H1 (cell line): ENCODE data around the gene GALNT17. TPM values are rescaled to one million over a fixed set of nuclear protein-coding genes. Genes with fewer than 3 reads are reported as not detected.

Experiments
- CTCF ChIA-PET: fragments of 300-600 bp; sonication (Branson Sonifier 250); formaldehyde crosslinking; loops from one replicate; lab custom pipeline; 2021; ENCODE audit not compliant: partially characterized antibody; lab: Charles Lee
- POLR2A ChIA-PET: fragments of 300-600 bp; sonication (Branson Sonifier 250); formaldehyde crosslinking; loops from one replicate; lab custom pipeline; 2021; ENCODE audit warnings: inconsistent platforms; ENCODE audit not compliant: partially characterized antibody; lab: Charles Lee
- DNase-seq, 2 experiments: peaks; one replicate each; pipeline versions ENCODE4 v3.0.0 to v3.0.0-alpha.2; 2010 to 2022; ENCODE audit warnings: low spot score in 2 of 2, low read depth in 1 of 2, mixed read lengths in 1 of 2
- FAIRE-seq: peaks from 2 replicates; lab custom pipeline; 2011; peaks lifted over from hg19 to GRCh38; lab: Jason Lieb, UNC
- H2AFZ ChIP-seq: 2 replicates; pipeline ENCODE4 v1.8.1; 2012; ENCODE audit warnings: low read length, inconsistent platforms
- H2AK5ac ChIP-seq: 2 replicates; pipeline ENCODE4 v1.6.1; 2013; ENCODE audit warnings: low read depth, low read length
- H2BK120ac ChIP-seq: replicated peaks from 2 replicates; pipeline ENCODE3; 2013; ENCODE audit warnings: low read depth, low read length, inconsistent platforms
- H2BK12ac ChIP-seq: 2 replicates; pipeline ENCODE4 v1.6.1; 2013; ENCODE audit warnings: low read depth, low read length
- H2BK15ac ChIP-seq: 2 replicates; pipeline ENCODE4 v1.6.1; 2013; ENCODE audit warnings: low read length
- H2BK20ac ChIP-seq: 2 replicates; pipeline ENCODE4 v1.6.1; 2013; ENCODE audit warnings: low read length
- H2BK5ac ChIP-seq: 2 replicates; pipeline ENCODE4 v1.6.1; 2013; ENCODE audit warnings: low read depth, low read length
- H3K14ac ChIP-seq: 2 replicates; pipeline ENCODE4 v1.6.1; 2013; ENCODE audit warnings: inconsistent platforms; ENCODE audit not compliant: insufficient read length
- H3K18ac ChIP-seq: 2 replicates; pipeline ENCODE4 v1.6.1; 2013; ENCODE audit warnings: low read length; ENCODE audit errors: extremely low read depth
- H3K23ac ChIP-seq: 2 replicates; pipeline ENCODE4 v1.6.1; 2013; ENCODE audit warnings: inconsistent platforms; ENCODE audit not compliant: insufficient read length
- H3K23me2 ChIP-seq: 2 replicates; pipeline ENCODE4 v1.6.1; 2013; ENCODE audit warnings: low read depth, low read length
- H3K27ac ChIP-seq: 2 replicates; pipeline ENCODE4 v1.6.1; 2011; ENCODE audit warnings: low read depth, low read length, inconsistent platforms
- H3K27me3 ChIP-seq, 4 experiments: replicated peaks in 1 of 4; 1 replicate in 1 of 4; 2 replicates in 3 of 4; pipeline versions ENCODE4 v1.6.1 to v1.8.1; 2011 to 2013; ENCODE audit warnings: low read length in 3 of 4, mild to moderate bottlenecking in 3 of 4, inconsistent platforms in 2 of 4, mixed read lengths in 2 of 4, moderate library complexity in 1 of 4; ENCODE audit not compliant: control insufficient read depth in 3 of 4, insufficient read depth in 3 of 4; ENCODE audit errors: extremely low read depth in 1 of 4
- H3K36me3 ChIP-seq, 4 experiments: 2 replicates each; pipeline versions ENCODE4 v1.6.1 to v1.8.1; 2011 to 2013; ENCODE audit warnings: mild to moderate bottlenecking in 4 of 4, low read length in 3 of 4, moderate library complexity in 2 of 4, control low read depth in 1 of 4, inconsistent platforms in 1 of 4; ENCODE audit not compliant: insufficient read depth in 4 of 4, control insufficient read depth in 2 of 4
- H3K4ac ChIP-seq: replicated peaks from 2 replicates; pipeline ENCODE3; 2013; ENCODE audit warnings: low read length, low read depth, mixed read lengths, inconsistent platforms; ENCODE audit not compliant: insufficient read length
- H3K4me1 ChIP-seq, 4 experiments: replicated peaks in 1 of 4; 1 replicate in 1 of 4; 2 replicates in 3 of 4; pipeline versions ENCODE4 v1.6.1 to v1.8.1; 2011 to 2013; ENCODE audit warnings: low read length in 3 of 4, inconsistent platforms in 2 of 4, mixed read lengths in 1 of 4; ENCODE audit not compliant: insufficient read depth in 4 of 4, control insufficient read depth in 3 of 4
- H3K4me2 ChIP-seq, 2 experiments: 2 replicates each; pipeline versions ENCODE4 v1.6.1 to v1.8.1; 2011 to 2013; ENCODE audit warnings: low read depth in 2 of 2, low read length in 2 of 2, control low read depth in 1 of 2, inconsistent platforms in 1 of 2, mild to moderate bottlenecking in 1 of 2; ENCODE audit not compliant: insufficient read depth in 1 of 2
- H3K4me3 ChIP-seq, 4 experiments: fragments of 200-600, 300-600 bp in 1 of 4; sonication (generic), shearing (Covaris generic), sonication (Bioruptor Twin) in 1 of 4; 2 replicates each; pipeline versions ENCODE4 v1.5.1 to v1.8.1; 2011 to 2016; ENCODE audit warnings: low read length in 4 of 4, low read depth in 3 of 4, control low read depth in 2 of 4, inconsistent platforms in 2 of 4, mild to moderate bottlenecking in 2 of 4, mixed read lengths in 1 of 4, moderate library complexity in 1 of 4; ENCODE audit not compliant: insufficient read depth in 2 of 4; ENCODE audit errors: extremely low read depth in 1 of 4
- H3K56ac ChIP-seq: replicated peaks from 2 replicates; pipeline ENCODE3; 2013; ENCODE audit warnings: low read depth, mild to moderate bottlenecking, mixed read lengths, low read length, inconsistent platforms; ENCODE audit not compliant: insufficient read length
- H3K79me1 ChIP-seq: 2 replicates; pipeline ENCODE4 v1.6.1; 2013; ENCODE audit warnings: low read depth, low read length, control low read depth
- H3K79me2 ChIP-seq, 2 experiments: 2 replicates each; pipeline versions ENCODE4 v1.6.1 to v1.8.1; 2012 to 2013; ENCODE audit warnings: low read length in 2 of 2, mild to moderate bottlenecking in 2 of 2, inconsistent platforms in 1 of 2; ENCODE audit not compliant: insufficient read depth in 2 of 2, control insufficient read depth in 1 of 2
- H3K9ac ChIP-seq, 4 experiments: replicated peaks in 1 of 4; 1 replicate in 1 of 4; 2 replicates in 3 of 4; pipeline versions ENCODE4 v1.6.1 to v1.8.1; 2011 to 2013; ENCODE audit warnings: low read depth in 3 of 4, low read length in 3 of 4, control low read depth in 2 of 4, mild to moderate bottlenecking in 2 of 4, moderate library complexity in 2 of 4, inconsistent platforms in 1 of 4; ENCODE audit errors: extremely low read depth in 1 of 4
- H3K9me3 ChIP-seq, 2 experiments: 2 replicates each; pipeline versions ENCODE4 v1.6.1 to v1.8.1; 2012 to 2013; ENCODE audit warnings: mild to moderate bottlenecking in 2 of 2, moderate library complexity in 2 of 2, control low read depth in 1 of 2, inconsistent platforms in 1 of 2, low read depth in 1 of 2, low read length in 1 of 2, mixed read lengths in 1 of 2; ENCODE audit not compliant: insufficient read depth in 2 of 2
- H4K20me1 ChIP-seq, 2 experiments: replicated peaks in 1 of 2; 2 replicates each; pipeline versions ENCODE3 to v1.8.1; 2011 to 2013; ENCODE audit warnings: inconsistent platforms in 2 of 2, low read length in 2 of 2, mild to moderate bottlenecking in 1 of 2; ENCODE audit not compliant: insufficient read depth in 2 of 2, control insufficient read depth in 1 of 2
- H4K5ac ChIP-seq: 2 replicates; pipeline ENCODE4 v1.6.1; 2013; ENCODE audit warnings: low read length, low read depth, mixed read lengths, inconsistent platforms; ENCODE audit not compliant: insufficient read length
- H4K8ac ChIP-seq: 2 replicates; pipeline ENCODE4 v1.8.0; 2013; ENCODE audit warnings: mild to moderate bottlenecking, moderate library complexity, low read length, inconsistent platforms; ENCODE audit not compliant: insufficient read depth; ENCODE audit errors: extremely low read depth
- H4K91ac ChIP-seq: replicated peaks from 2 replicates; pipeline ENCODE3; 2013; ENCODE audit warnings: low read length, mixed read lengths, inconsistent platforms; ENCODE audit not compliant: insufficient read length
- ASH2L ChIP-seq: fragments of 200-600, 300-600 bp; sonication (generic); IDR thresholded peaks from one replicate; pipeline ENCODE4 v1.7.1; 2017; ENCODE audit warnings: low read length
- CBX5 ChIP-seq: fragments of 300-800, 300-1000 bp; sonication (generic); IDR thresholded peaks from 2 replicates; pipeline ENCODE4 v1.7.1; 2016; ENCODE audit warnings: antibody characterized with exemption, low read length, low read depth
- HDAC2 ChIP-seq, 2 experiments: fragments of 300-600 bp in 1 of 2; sonication (generic) in 1 of 2; IDR thresholded peaks; 2 replicates each; pipeline ENCODE4 v1.6.1; 2011 to 2012; ENCODE audit warnings: low read depth in 2 of 2, low read length in 2 of 2, mild to moderate bottlenecking in 2 of 2, moderate library complexity in 2 of 2, borderline replicate concordance in 1 of 2, inconsistent platforms in 1 of 2
- JUN ChIP-seq: IDR thresholded peaks from 2 replicates; pipeline ENCODE4 v1.6.1; 2011; ENCODE audit warnings: low read depth, mild to moderate bottlenecking, improper control_type of control experiment, low read length
- KDM5A ChIP-seq: fragments of 200-600 bp; IDR thresholded peaks from 2 replicates; pipeline ENCODE4 v1.7.1; 2012; ENCODE audit warnings: mild to moderate bottlenecking, low read length, inconsistent platforms, mixed read lengths
- PHF8 ChIP-seq: fragments of 200-600 bp; sonication (generic); conservative IDR thresholded peaks from 2 replicates; pipeline ENCODE4 v1.7.1; 2012; ENCODE audit warnings: low read depth, mild to moderate bottlenecking, inconsistent platforms, low read length, moderate library complexity
- POLR2AphosphoS5 ChIP-seq: IDR thresholded peaks from 2 replicates; pipeline ENCODE4 v1.6.1; 2011; ENCODE audit warnings: low read depth, low read length
- SIX5 ChIP-seq: IDR thresholded peaks from 2 replicates; pipeline ENCODE4 v1.6.1; 2011; ENCODE audit warnings: mild to moderate bottlenecking, low read depth, low read length
- WGBS, 2 experiments: shearing (Covaris generic) in 1 of 2; methylation state at CpG; one replicate each; pipeline versions ENCODE4 v1.1.6 to v1.1.7; 2013 to 2015; ENCODE audit warnings: low lambda C conversion rate in 2 of 2, mixed read lengths in 2 of 2, inconsistent platforms in 1 of 2, low coverage in 1 of 2, missing lambda C conversion rate in 1 of 2; ENCODE audit not compliant: insufficient replicate concordance in 2 of 2, insufficient coverage in 1 of 2, insufficient read length in 1 of 2; ENCODE audit errors: extremely low coverage in 1 of 2, missing lambda C conversion rate in 1 of 2; 5-methylcytosine and 5-hydroxymethylcytosine counted together
- polyA plus RNA-seq, 7 experiments: library from polyadenylated mRNA; depleted of rRNA in 3 of 7; stranded (reverse) in 5 of 7; unstranded in 2 of 7; fragments of >200 nt in 5 of 7; fragments of 200-250 nt in 2 of 7; gene quantifications; 1 replicate in 5 of 7; 2 replicates in 1 of 7; 4 replicates in 1 of 7; pipeline versions ENCODE4 v1.2.1 to v1.2.3, GENCODE V29; 2011 to 2013; ENCODE audit warnings: missing spikeins in 2 of 7, mixed read lengths in 2 of 7
- total RNA-seq: library from RNA; stranded (reverse); fragmentation: NEBNext Ultra II Directional; extraction: Animal tissue kit (Norgen Biotek cat#: 25700); gene quantifications from 2 replicates; pipeline ENCODE4 v1.2.1, GENCODE V29; 2021
- TF ChIP-seq, protein P1 (sequence below): IDR thresholded peaks from 2 replicates; pipeline ENCODE4 v1.6.1; 2012; ENCODE audit warnings: inconsistent platforms
- TF ChIP-seq, protein P2 (sequence below): IDR thresholded peaks from 2 replicates; pipeline ENCODE4 v1.6.1; 2011; ENCODE audit warnings: low read depth, mild to moderate bottlenecking, low read length; ENCODE audit not compliant: insufficient read depth

The GALNT17 gene
- total and polyA plus RNA-seq, 2 of the 8 experiments (the other 6 are each of a cell fraction or from before 2014, with no cell fraction given): 37.7 to 47.0 TPM

DNA sequence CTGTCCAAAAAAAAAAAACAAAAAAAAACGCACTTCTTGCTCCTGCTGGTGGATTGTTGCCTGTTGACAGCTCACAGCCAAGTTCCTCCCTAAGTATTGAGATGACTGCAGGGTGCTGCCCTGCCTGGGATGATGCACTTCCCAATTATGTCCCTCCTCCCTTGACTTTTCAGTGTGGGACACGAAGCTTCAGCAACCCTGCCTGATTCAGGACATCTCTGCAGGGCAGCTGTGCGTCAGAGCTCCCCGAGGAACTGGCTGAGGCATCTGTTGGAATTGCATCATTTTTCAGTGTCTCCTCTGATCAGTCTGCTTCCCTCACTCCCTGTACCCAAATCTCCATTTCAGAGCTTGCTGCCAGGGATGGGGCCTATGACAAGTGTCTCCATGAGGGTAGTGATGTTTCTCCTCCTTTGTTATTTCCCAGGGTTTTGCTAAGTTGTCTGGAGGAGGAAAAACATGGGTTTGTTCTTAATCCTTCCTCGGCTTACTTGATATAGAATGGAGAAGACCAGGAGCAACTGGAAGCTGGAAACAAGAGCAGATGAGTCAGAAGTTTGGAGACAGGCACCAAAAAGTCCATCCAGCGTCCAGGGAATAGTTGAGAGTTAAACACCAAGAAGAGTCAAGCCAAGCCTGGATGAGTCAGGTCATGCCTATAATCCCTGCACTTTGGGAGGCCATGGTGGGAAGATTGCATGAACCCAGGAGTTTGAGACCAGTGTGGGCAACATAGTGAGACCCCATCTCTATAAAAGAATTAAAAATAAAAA is 355.1 kb downstream of the GALNT17 start:
- FAIRE-seq (no peak), DNase-seq (no peak)

More for the DNA sequence above, 355.1 kb downstream of the GALNT17 start:
- H2BK120ac ChIP-seq: no peak overlapping the region
- H2BK12ac ChIP-seq: peak overlapping the region; percentile 12; the same call in 1 of the 2 replicates
- peak overlapping the region; percentile 4 for H4K91ac ChIP-seq
- H3K14ac ChIP-seq: no peak overlapping the region
- no peaks in the 10 kb centered on the region; a peak in 1 of 4 replicates for H3K79me2 ChIP-seq
- peak overlapping the region; percentile 38 for H3K4ac ChIP-seq
- no peak overlapping the region for H2AFZ ChIP-seq
- 0 out of 2 replicates have a peak overlapping the region, but pooled peaks have one; percentile 25 for H3K18ac ChIP-seq
- no peaks in the 10 kb centered on the region for H4K20me1 ChIP-seq
- H3K4me2 ChIP-seq: no peak overlapping the region
- H3K4me1 ChIP-seq: peaks cover 0 to 5% (median 0%) of the 10 kb centered on the region in 4 experiments; a peak in 1 of 7 replicates
- no peak overlapping the region for H4K5ac ChIP-seq
- H3K79me1 ChIP-seq: no peaks in the 10 kb centered on the region
- no peak overlapping the region for H3K4me3 ChIP-seq
- H2BK5ac ChIP-seq: peak overlapping the region; percentile 92
- H4K8ac ChIP-seq: no peak overlapping the region
- H3K23me2 ChIP-seq: no peaks in the 10 kb centered on the region
- POLR2A ChIA-PET: interaction anchor here (0.6 to 1.4 kb wide), 3 partner anchors 15 to 28 kb away, joined by 3 to 4 read pairs (median 3); no protein-coding TSS in a partner anchor
- no peak overlapping the region for H3K9ac ChIP-seq
- no peak overlapping the region for H3K23ac ChIP-seq
- H3K9me3 ChIP-seq: no peaks in the 10 kb centered on the region
- 0 out of 2 replicates have a peak overlapping the region, but pooled peaks have one; percentile 65 for H2BK15ac ChIP-seq
- TF ChIP-seq SIX5: no peak
- TF ChIP-seq CBX5: no peak
- TF ChIP-seq, protein P1, sequence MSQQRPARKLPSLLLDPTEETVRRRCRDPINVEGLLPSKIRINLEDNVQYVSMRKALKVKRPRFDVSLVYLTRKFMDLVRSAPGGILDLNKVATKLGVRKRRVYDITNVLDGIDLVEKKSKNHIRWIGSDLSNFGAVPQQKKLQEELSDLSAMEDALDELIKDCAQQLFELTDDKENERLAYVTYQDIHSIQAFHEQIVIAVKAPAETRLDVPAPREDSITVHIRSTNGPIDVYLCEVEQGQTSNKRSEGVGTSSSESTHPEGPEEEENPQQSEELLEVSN: no peak
- no peak for TF ChIP-seq PHF8
- TF ChIP-seq ASH2L: no peak
- no peak for TF ChIP-seq KDM5A
- TF ChIP-seq, protein P2, sequence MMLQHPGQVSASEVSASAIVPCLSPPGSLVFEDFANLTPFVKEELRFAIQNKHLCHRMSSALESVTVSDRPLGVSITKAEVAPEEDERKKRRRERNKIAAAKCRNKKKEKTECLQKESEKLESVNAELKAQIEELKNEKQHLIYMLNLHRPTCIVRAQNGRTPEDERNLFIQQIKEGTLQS: no peak
- no peak for TF ChIP-seq HDAC2 (IDR thresholded peaks at IDR 0.05; ENCODE audit: borderline replicate concordance in 1 of 2, low read depth in 2 of 2, low read length in 2 of 2)
- no peak for TF ChIP-seq JUN
- no peak for TF ChIP-seq POLR2AphosphoS5
- 94% methylated on average over 6 of the region's 6 CpGs; no CpG with 5 or more reads in 1 of the 2 experiments for WGBS, 2 experiments
- CTCF ChIA-PET: interaction anchor here (0.8 to 1.5 kb wide), 4 partner anchors 16 to 246 kb away, joined by 3 to 4 read pairs (median 4); no protein-coding TSS in a partner anchor
- H3K56ac ChIP-seq: no peak overlapping the region
- H3K27ac ChIP-seq: no peak overlapping the region
- peak overlapping the region; percentile 67; the same call in 1 of the 2 replicates for H2AK5ac ChIP-seq
- H3K36me3 ChIP-seq: peaks cover 0 to 6% (median 2%) of the 10 kb centered on the region in 4 experiments; a peak in 2 of 8 replicates
- no peaks in the 10 kb centered on the region for H3K27me3 ChIP-seq
- peak overlapping the region; percentile 40; the same call in 1 of the 2 replicates for H2BK20ac ChIP-seq
